Skeletal muscle tissue (tissue), 4 donors: ENCODE results near the gene UBQLNL. TPM values are rescaled to one million over a fixed set of nuclear protein-coding genes. Genes with fewer than 3 reads are reported as not detected.

Source experiments
- H3K27ac ChIP-seq: one replicate; pipeline ENCODE4 v1.7.0; 2013; ENCODE audit warnings: mild to moderate bottlenecking, low read depth, low read length, inconsistent platforms
- H3K27me3 ChIP-seq, 3 donors: one replicate each; pipeline ENCODE4 v1.7.0; 2013; ENCODE audit warnings: low read length in 3 of 3; ENCODE audit not compliant: control insufficient read depth in 3 of 3, insufficient read depth in 3 of 3
- H3K36me3 ChIP-seq, 3 donors: one replicate each; pipeline ENCODE4 v1.7.0; 2013; ENCODE audit warnings: low read length in 3 of 3; ENCODE audit not compliant: control insufficient read depth in 3 of 3, insufficient read depth in 3 of 3
- H3K4me1 ChIP-seq, 3 donors: one replicate each; pipeline ENCODE4 v1.7.0; 2013; ENCODE audit warnings: low read length in 3 of 3, mild to moderate bottlenecking in 3 of 3; ENCODE audit not compliant: control insufficient read depth in 3 of 3, insufficient read depth in 3 of 3
- H3K4me3 ChIP-seq, 3 donors: one replicate each; pipeline ENCODE4 v1.7.0; 2013; ENCODE audit warnings: low read length in 3 of 3
- H3K9ac ChIP-seq, 3 donors: one replicate each; pipeline ENCODE4 v1.7.0; 2013; ENCODE audit warnings: low read length in 3 of 3, mild to moderate bottlenecking in 3 of 3, moderate library complexity in 2 of 3, low read depth in 1 of 3
- H3K9me3 ChIP-seq, 3 donors: one replicate each; pipeline ENCODE4 v1.7.0; 2013; ENCODE audit warnings: low read length in 3 of 3; ENCODE audit not compliant: control insufficient read depth in 3 of 3
- total RNA-seq: library from RNA; depleted of rRNA; stranded (reverse); fragments of >200 nt; gene quantifications from one replicate; pipeline ENCODE4 v1.2.3, GENCODE V29; 2014
- donor health status: Osteomylitis.

Gene UBQLNL
- total RNA-seq, 1 donor from 2014 or later, result under 0.01 TPM

- H3K9me3 ChIP-seq, result no peaks in the 10 kb centered on the region
- H3K4me1 ChIP-seq, result no peaks in the 10 kb centered on the region
- no peak within 1 kb of the TSS for H3K4me3 ChIP-seq
- no peaks in the 10 kb centered on the region for H3K36me3 ChIP-seq
- H3K27me3 ChIP-seq, result no peaks in the 10 kb centered on the region
- no peak within 1 kb of the TSS for H3K9ac ChIP-seq
- no peak within 1 kb of the TSS for H3K27ac ChIP-seq
Measured at GRCh38 chr11:5509803-5510202, 6.7 kb downstream of the UBQLNL start, which contains the start of gene UBQLN3. Gene UBQLN3 (minus strand): TSS chr11:5509957. CDS start chr11:5509558, 399 bp downstream.

GRCh38 chr11:5508605-5509004 lies 7.9 kb downstream of the UBQLNL start:
- H3K4me3 ChIP-seq, result no peak overlapping the region
- no peak overlapping the region for H3K27ac ChIP-seq
- H3K9me3 ChIP-seq, result no peaks in the 10 kb centered on the region
- H3K9ac ChIP-seq, result no peak overlapping the region
- H3K36me3 ChIP-seq, result no peaks in the 10 kb centered on the region
- no peaks in the 10 kb centered on the region for H3K27me3 ChIP-seq
- no peaks in the 10 kb centered on the region for H3K4me1 ChIP-seq

GRCh38 chr11:5507933-5508305 lies 8.6 kb downstream of the UBQLNL start:
- Histone ChIP-seq H3K9me3 (no peaks in the 10 kb centered on the region), H3K27me3 (no peaks in the 10 kb centered on the region), H3K4me1 (no peaks in the 10 kb centered on the region), H3K9ac (no peak overlapping the region), H3K4me3 (no peak overlapping the region), H3K36me3 (no peaks in the 10 kb centered on the region), H3K27ac (no peak overlapping the region)

GRCh38 chr11:5507177-5507932 lies 9.1 kb downstream of the UBQLNL start:
- no peak overlapping the region for H3K27ac ChIP-seq
- no peaks in the 10 kb centered on the region for H3K9me3 ChIP-seq
- no peak overlapping the region for H3K4me3 ChIP-seq
- H3K9ac ChIP-seq, result no peak overlapping the region
- no peaks in the 10 kb centered on the region for H3K27me3 ChIP-seq
- H3K4me1 ChIP-seq, result no peaks in the 10 kb centered on the region
- H3K36me3 ChIP-seq, result no peaks in the 10 kb centered on the region

GRCh38 chr11:5505363-5506048 lies 11.0 kb downstream of the UBQLNL start:
- H3K27ac ChIP-seq, result no peak overlapping the region
- no peaks in the 10 kb centered on the region for H3K4me1 ChIP-seq
- no peak overlapping the region for H3K4me3 ChIP-seq
- no peaks in the 10 kb centered on the region for H3K27me3 ChIP-seq
- H3K9ac ChIP-seq, result no peak overlapping the region
- no peaks in the 10 kb centered on the region for H3K36me3 ChIP-seq
- no peaks in the 10 kb centered on the region for H3K9me3 ChIP-seq

GRCh38 chr11:5504403-5504921 lies 12.0 kb downstream of the UBQLNL start:
- Histone ChIP-seq H3K36me3 (no peaks in the 10 kb centered on the region), H3K4me1 (no peaks in the 10 kb centered on the region), H3K27ac (no peak overlapping the region), H3K9ac (no peak overlapping the region), H3K9me3 (no peaks in the 10 kb centered on the region), H3K27me3 (no peaks in the 10 kb centered on the region), H3K4me3 (no peak overlapping the region)

- no peaks in the 10 kb centered on the region for H3K36me3 ChIP-seq
- H3K27ac ChIP-seq, result no peak overlapping the region
- H3K27me3 ChIP-seq, result no peaks in the 10 kb centered on the region
- no peaks in the 10 kb centered on the region for H3K4me1 ChIP-seq
- H3K9me3 ChIP-seq, result no peaks in the 10 kb centered on the region
- H3K4me3 ChIP-seq, result no peak overlapping the region
- H3K9ac ChIP-seq, result no peak overlapping the region
Measured at GRCh38 chr11:5500393-5500801, 16.1 kb downstream of the UBQLNL start.

- no peaks in the 10 kb centered on the region for H3K9me3 ChIP-seq
- no peak overlapping the region for H3K9ac ChIP-seq
- H3K36me3 ChIP-seq, result no peaks in the 10 kb centered on the region
- H3K4me3 ChIP-seq, result no peak overlapping the region
- no peak overlapping the region for H3K27ac ChIP-seq
- H3K4me1 ChIP-seq, result no peaks in the 10 kb centered on the region
- no peaks in the 10 kb centered on the region for H3K27me3 ChIP-seq
Measured at GRCh38 chr11:5499671-5500070, 16.8 kb downstream of the UBQLNL start.

- Histone ChIP-seq H3K36me3 (no peaks in the 10 kb centered on the region), H3K27ac (no peak overlapping the region), H3K27me3 (no peaks in the 10 kb centered on the region), H3K9me3 (no peaks in the 10 kb centered on the region), H3K4me1 (no peaks in the 10 kb centered on the region), H3K9ac (no peak overlapping the region), H3K4me3 (no peak overlapping the region)
Measured at GRCh38 chr11:5489576-5490357, 26.7 kb downstream of the UBQLNL start.
